ENCODE data around the gene ELAC1.
"Not testable (repeated sequence)": the region's sequence is repeated elsewhere in the genome, so short reads cannot be mapped to it uniquely, and the experiment has no call there.

Gene ELAC1

GRCh38 chr18:50967714-50968661 lies at the start of gene ELAC1:
Gene ELAC1, plus strand, starts transcription at chr18:50968040. Its CDS starts 6,365 bp downstream, at chr18:50974405.
- peak; percentile 35 to 53 for DNase-seq (ENCODE audit: low read depth in 1 of 2, low spot score in 1 of 2)

GRCh38 chr18:50918153-50918552 lies 49.7 kb upstream of the ELAC1 start:
- DNase-seq (ENCODE audit: low read depth in 1 of 2, low spot score in 1 of 2) = no peak

- DNase-seq (ENCODE audit: low read depth in 1 of 2, low spot score in 1 of 2) = no peak
These were observed 43.5 kb upstream of the ELAC1 start for GRCh38 chr18:50924372-50924771.

- no peak for DNase-seq (ENCODE audit: low read depth in 1 of 2, low spot score in 1 of 2)
These were observed 41.3 kb upstream of the ELAC1 start for GRCh38 chr18:50926521-50926920.

GRCh38 chr18:50928551-50928950 lies 39.3 kb upstream of the ELAC1 start:
- no peak for DNase-seq (ENCODE audit: low read depth in 1 of 2, low spot score in 1 of 2)

GRCh38 chr18:50933684-50934083 lies 34.2 kb upstream of the ELAC1 start:
- DNase-seq (ENCODE audit: low read depth in 1 of 2, low spot score in 1 of 2) = no peak

- no peak for DNase-seq (ENCODE audit: low read depth in 1 of 2, low spot score in 1 of 2)
These were observed 33.2 kb upstream of the ELAC1 start for GRCh38 chr18:50934545-50935211.

- DNase-seq (ENCODE audit: low read depth in 1 of 2, low spot score in 1 of 2) = no peak
These were observed 32.2 kb upstream of the ELAC1 start for GRCh38 chr18:50935493-50936191.

GRCh38 chr18:50937183-50937582 lies 30.7 kb upstream of the ELAC1 start:
- no peak for DNase-seq (ENCODE audit: low read depth in 1 of 2, low spot score in 1 of 2)

- DNase-seq (ENCODE audit: low read depth in 1 of 2, low spot score in 1 of 2) = no peak
These were observed 28.9 kb upstream of the ELAC1 start for GRCh38 chr18:50938912-50939311.

- no peak for DNase-seq (ENCODE audit: low read depth in 1 of 2, low spot score in 1 of 2)
These were observed 23.5 kb upstream of the ELAC1 start for GRCh38 chr18:50944245-50944932.

GRCh38 chr18:50945918-50946317 lies 21.9 kb upstream of the ELAC1 start:
- DNase-seq (ENCODE audit: low read depth in 1 of 2, low spot score in 1 of 2) = not testable (repeated sequence)

- no peak for DNase-seq (ENCODE audit: low read depth in 1 of 2, low spot score in 1 of 2)
These were observed 19.9 kb upstream of the ELAC1 start for GRCh38 chr18:50947899-50948298.

- no peak for DNase-seq (ENCODE audit: low read depth in 1 of 2, low spot score in 1 of 2)
These were observed 18.7 kb upstream of the ELAC1 start for GRCh38 chr18:50949185-50949584.

GRCh38 chr18:50950626-50951025 lies 17.2 kb upstream of the ELAC1 start:
- DNase-seq (ENCODE audit: low read depth in 1 of 2, low spot score in 1 of 2) = no peak

GRCh38 chr18:50953822-50954221 lies 14.0 kb upstream of the ELAC1 start:
- DNase-seq (ENCODE audit: low read depth in 1 of 2, low spot score in 1 of 2) = no peak

GRCh38 chr18:50955253-50955652 lies 12.6 kb upstream of the ELAC1 start:
- DNase-seq (ENCODE audit: low read depth in 1 of 2, low spot score in 1 of 2) = no peak

- no peak for DNase-seq (ENCODE audit: low read depth in 1 of 2, low spot score in 1 of 2)
These were observed 11.7 kb upstream of the ELAC1 start for GRCh38 chr18:50956116-50956515.

GRCh38 chr18:50961974-50962373 lies 5.9 kb upstream of the ELAC1 start:
- DNase-seq (ENCODE audit: low read depth in 1 of 2, low spot score in 1 of 2) = no peak

GRCh38 chr18:50969448-50969847 lies 1.6 kb downstream of the ELAC1 start:
- no peak for DNase-seq (ENCODE audit: low read depth in 1 of 2, low spot score in 1 of 2)

GRCh38 chr18:50970006-50970405 lies 2.2 kb downstream of the ELAC1 start:
- no peak for DNase-seq (ENCODE audit: low read depth in 1 of 2, low spot score in 1 of 2)

All from stimulated activated CD4-positive, alpha-beta T cell treated with anti-CD3 and anti-CD28 coated beads, Interleukin-15, amount 100 ng/mL, for 1 hour (primary cell).